K562 (cell line): ENCODE measurements around the gene ANKRD16. TPM values are rescaled to one million over a fixed set of nuclear protein-coding genes. Genes with fewer than 3 reads are reported as not detected.

ENCODE experiments used
- ATAC-seq: fragments of 200-7000 bp; cut with Tn5 transposase; 3 replicates; pipeline ENCODE4 v1.9.1; 2020; ENCODE audit warnings: moderate library complexity
- BruUV-seq: library from RNA; stranded (reverse); fragments of 400-500 nt; replicated peaks from 2 replicates; lab custom pipeline; 2021; lab: Mats Ljungman, UMichigan
- CTCF ChIA-PET: fragments of 300-600 bp; formaldehyde crosslinking; extraction: SDS; loops from one replicate; lab custom pipeline; 2021; ENCODE audit warnings: low intra/inter-chr PET ratio; lab: Yijun Ruan, JAX
- POLR2A ChIA-PET: fragments of 300-600, 350-650 bp; sonication (Branson Sonifier 250); formaldehyde crosslinking; extraction: SDS; loops from one replicate; lab custom pipeline; 2021; ENCODE audit warnings: antibody characterized with exemption, inconsistent platforms; lab: Yijun Ruan, JAX
- DNase-seq, 4 experiments: peaks; one replicate each; pipeline versions ENCODE4 v3.0.0 to v3.0.0-alpha.2; 2011 to 2018; ENCODE audit warnings: low spot score in 3 of 4, mixed read lengths in 3 of 4; ENCODE audit errors: extremely low read depth in 1 of 4
- FAIRE-seq: peaks from 2 replicates; lab custom pipeline; 2011; peaks lifted over from hg19 to GRCh38; lab: Jason Lieb, UNC
- H2AFZ ChIP-seq: 2 replicates; pipeline ENCODE4 v1.6.0; 2011; ENCODE audit warnings: low read depth, low read length, control low read depth, inconsistent platforms
- H3K27ac ChIP-seq: fragments of 200-600 bp; 3 replicates; pipeline ENCODE4 v1.8.0; 2011; ENCODE audit warnings: low read depth, mild to moderate bottlenecking, control low read depth, inconsistent platforms, low read length, moderate library complexity, mixed read lengths; ENCODE audit errors: extremely low read depth
- H3K27me3 ChIP-seq, 2 experiments: fragments of 300-600 bp in 1 of 2; 2 replicates in 1 of 2; 3 replicates in 1 of 2; pipeline versions ENCODE4 v1.6.0 to v1.8.0; 2011; ENCODE audit warnings: inconsistent platforms in 2 of 2, low read length in 2 of 2, mild to moderate bottlenecking in 1 of 2, mixed read lengths in 1 of 2, moderate library complexity in 1 of 2; ENCODE audit not compliant: control insufficient read depth in 2 of 2, insufficient read depth in 2 of 2
- H3K36me3 ChIP-seq: fragments of 300-600 bp; 3 replicates; pipeline ENCODE4 v1.8.0; 2011; ENCODE audit warnings: mild to moderate bottlenecking, low read length, inconsistent platforms; ENCODE audit not compliant: control insufficient read depth, insufficient read depth
- H3K4me1 ChIP-seq, 2 experiments: fragments of 200-600 bp in 1 of 2; replicated peaks in 1 of 2; 2 replicates in 1 of 2; 3 replicates in 1 of 2; pipeline versions ENCODE4 v1.5.1 to v1.8.0; 2011; ENCODE audit warnings: inconsistent platforms in 2 of 2, low read length in 2 of 2, mild to moderate bottlenecking in 1 of 2, mixed read lengths in 1 of 2, moderate library complexity in 1 of 2; ENCODE audit not compliant: control insufficient read depth in 2 of 2, insufficient read depth in 2 of 2
- H3K4me2 ChIP-seq: 2 replicates; pipeline ENCODE4 v1.6.1; 2011; ENCODE audit warnings: low read length, control low read depth, inconsistent platforms, mixed read lengths; ENCODE audit not compliant: insufficient read depth
- H3K4me3 ChIP-seq: fragments of 200-600 bp; sonication (generic), shearing (Covaris generic); 2 replicates; pipeline ENCODE4 v1.5.1; 2016; ENCODE audit warnings: control low read depth, inconsistent platforms
- H3K79me2 ChIP-seq: fragments of 200-600 bp; 3 replicates; pipeline ENCODE4 v1.8.0; 2011; ENCODE audit warnings: low read length, inconsistent platforms; ENCODE audit not compliant: control insufficient read depth, insufficient read depth
- H3K9ac ChIP-seq, 2 experiments: 2 replicates each; pipeline versions ENCODE4 v1.6.0 to v1.6.1; 2011; ENCODE audit warnings: low read depth in 2 of 2, low read length in 2 of 2, control low read depth in 1 of 2, inconsistent platforms in 1 of 2, mild to moderate bottlenecking in 1 of 2, mixed read lengths in 1 of 2; ENCODE audit not compliant: insufficient read depth in 1 of 2
- H3K9me1 ChIP-seq: one replicate; pipeline ENCODE4 v1.6.0; 2011; ENCODE audit warnings: inconsistent platforms, mild to moderate bottlenecking, low read length, moderate library complexity; ENCODE audit not compliant: control insufficient read depth, insufficient read depth
- H3K9me3 ChIP-seq: replicated peaks from 2 replicates; pipeline ENCODE4 v1.5.1; 2011; ENCODE audit warnings: low read depth, low read length, inconsistent platforms; ENCODE audit not compliant: control insufficient read depth, insufficient read depth
- H4K20me1 ChIP-seq: replicated peaks from 2 replicates; pipeline ENCODE4 v1.6.1; 2011; ENCODE audit warnings: low read length, inconsistent platforms, mixed read lengths; ENCODE audit not compliant: control insufficient read depth, insufficient read depth
- ATF2 ChIP-seq: sonication (generic); formaldehyde crosslinking; IDR thresholded peaks from 2 replicates; pipeline ENCODE4 v1.8.1; 2022; ENCODE audit warnings: missing genetic modification reagents
- CEBPB ChIP-seq: fragments of 450-650 bp; IDR thresholded peaks from 2 replicates; pipeline ENCODE4 v1.6.1; 2016; ENCODE audit warnings: missing genetic modification characterization, missing compliant biosample characterization
- COPS2 ChIP-seq: fragments of 450-650 bp; conservative IDR thresholded peaks from 2 replicates; pipeline ENCODE4 v1.6.1; 2016; ENCODE audit warnings: mild to moderate bottlenecking, moderate library complexity
- EZH2 ChIP-seq: IDR thresholded peaks from 2 replicates; pipeline ENCODE4 v1.6.1; 2012; ENCODE audit warnings: low read depth, mild to moderate bottlenecking, inconsistent platforms, low read length, borderline replicate concordance
- FOXK1 ChIP-seq: sonication (generic); formaldehyde crosslinking; IDR thresholded peaks from 2 replicates; pipeline ENCODE4 v1.8.0; 2022; ENCODE audit warnings: missing genetic modification reagents, mild to moderate bottlenecking, borderline replicate concordance
- IFI16 ChIP-seq: fragments of 250-450 bp; sonication (Bioruptor Pico); IDR thresholded peaks from 2 replicates; pipeline ENCODE4 v2.1.2; 2022; ENCODE audit warnings: mild to moderate bottlenecking, inconsistent platforms
- NUFIP1 ChIP-seq: fragments of 450-650 bp; IDR thresholded peaks from 2 replicates; pipeline ENCODE4 v1.6.1; 2018; ENCODE audit not compliant: partially characterized antibody
- POU5F1 ChIP-seq: fragments of 150-350 bp; IDR thresholded peaks from 2 replicates; pipeline ENCODE4 v1.6.1; 2014; ENCODE audit warnings: borderline replicate concordance, low read length, low read depth, mild to moderate bottlenecking; ENCODE audit not compliant: partially characterized antibody
- PYGO2 ChIP-seq: fragments of 450-650 bp; IDR thresholded peaks from 2 replicates; pipeline ENCODE4 v1.6.1; 2016; ENCODE audit warnings: mild to moderate bottlenecking, missing genetic modification characterization, moderate library complexity, missing compliant biosample characterization
- USF1 ChIP-seq: sonication (generic); formaldehyde crosslinking; IDR thresholded peaks from 2 replicates; pipeline ENCODE4 v1.9.0; 2022; ENCODE audit warnings: mild to moderate bottlenecking, missing genetic modification reagents
- ZNF311 ChIP-seq: fragments of 250-450 bp; sonication (Bioruptor Pico); IDR thresholded peaks from 2 replicates; pipeline ENCODE4 v1.4.0; 2020; ENCODE audit warnings: mild to moderate bottlenecking, moderate library complexity
- WGBS: fragments of 100-300 bp; shearing (Covaris generic); methylation state at CpG from one replicate; pipeline ENCODE4 v1.1.6; 2016; ENCODE audit warnings: low coverage, mixed read lengths; ENCODE audit not compliant: insufficient coverage; ENCODE audit errors: missing lambda C conversion rate; 5-methylcytosine and 5-hydroxymethylcytosine counted together
- in situ Hi-C: fragments of 300-500 bp; cut with MboI; formaldehyde crosslinking; loops from 4 replicates; pipeline ENCODE4 v1.15.0; 2018; ENCODE audit warnings: inconsistent platforms, mixed read lengths
- intact Hi-C: fragments of 100-400 bp; cut with micrococcal nuclease; formaldehyde crosslinking; loops from 2 replicates; pipeline ENCODE4 v1.14.2; 2022
- polyA plus RNA-seq, 8 experiments: library from polyadenylated mRNA; depleted of rRNA in 4 of 8; stranded (reverse) in 5 of 8; unstranded in 3 of 8; fragments of >200 nt; fragmentation: Nextera tagmentation in 2 of 8; fragmentation: Illumina TruSeq in 1 of 8; extraction: Ambion mirVana in 2 of 8; extraction: Trizol in 1 of 8; gene quantifications; 2 replicates each; pipeline versions ENCODE4 v1.2.1 to v1.2.3, GENCODE V29; 2011 to 2014; ENCODE audit warnings: inconsistent platforms in 1 of 8, missing spikeins in 1 of 8
- total RNA-seq, 7 experiments: library from RNA; depleted of rRNA in 6 of 7; stranded (reverse); fragments of >200 nt in 6 of 7; fragmentation: Illumina TruSeq in 2 of 7; extraction: Trizol in 2 of 7; gene quantifications; 2 replicates each; pipeline versions ENCODE4 v1.2.1 to v1.2.3, GENCODE V29; 2011 to 2021; ENCODE audit warnings: low replicate concordance in 1 of 7

ANKRD16 gene
- total and polyA plus RNA-seq, 9 of the 15 experiments (the other 6 are each of a cell fraction or from before 2014, with no cell fraction given): 1.5 to 16.0 (median 9.5) TPM

GRCh38 chr10:5871596-5871995, 18.1 kb downstream of the ANKRD16 start (continued):
- no peak for TF ChIP-seq IFI16 (CRISPR knock-in tag)
- TF ChIP-seq FOXK1: no peak
- no peak for TF ChIP-seq PYGO2 (tag)
- TF ChIP-seq ZNF311 (CRISPR knock-in tag): no peak

- H3K4me1 ChIP-seq: peaks cover 0 to 3% of the 10 kb centered on the region in 2 experiments; a peak in 3 of 5 replicates
- no peak overlapping the region for H3K4me3 ChIP-seq
- no TSS peak for BruUV-seq
- no peaks in the 10 kb centered on the region; the same call in none of the 2 replicates for H3K9me3 ChIP-seq
- no peak overlapping the region for H3K27ac ChIP-seq
- in situ Hi-C loops (no loop called here), intact Hi-C loops (no loop called here)
- FAIRE-seq (no peak), ATAC-seq (no peak), DNase-seq (no peak)
- H3K9ac ChIP-seq: no peak overlapping the region
- ChIA-PET POLR2A (no interaction called here), CTCF (no interaction called here)
- no peak for TF ChIP-seq COPS2
- TF ChIP-seq POU5F1: no peak
- no peak for TF ChIP-seq FOXK1
- TF ChIP-seq USF1 (CRISPR knock-in tag): no peak
- TF ChIP-seq EZH2: no peak
- TF ChIP-seq CEBPB (tag): no peak
- no peak for TF ChIP-seq NUFIP1
- TF ChIP-seq ATF2: no peak
- no peaks in the 10 kb centered on the region for H3K79me2 ChIP-seq
- H3K9me1 ChIP-seq: no peaks in the 10 kb centered on the region
- H3K4me2 ChIP-seq: no peak overlapping the region
- H3K36me3 ChIP-seq: no peaks in the 10 kb centered on the region; the same call in 2 of the 3 replicates
- H3K27me3 ChIP-seq: no peaks in the 10 kb centered on the region
- no peak overlapping the region for H2AFZ ChIP-seq
- WGBS: 36% methylated on average over 3 of the region's 3 CpGs
- no peaks in the 10 kb centered on the region for H4K20me1 ChIP-seq
These were observed 20.5 kb downstream of the ANKRD16 start for GRCh38 chr10:5869156-5869555.
